Measurements from ENCODE around the gene CARD10. TPM values are rescaled to one million over a fixed set of nuclear protein-coding genes. Genes with fewer than 3 reads are reported as not detected.
"Not testable (repeated sequence)": the region's sequence is repeated elsewhere in the genome, so short reads cannot be mapped to it uniquely, and the experiment has no call there.

Gene CARD10
- total RNA-seq, 5 donors from 2014 or later (not counting 1 experiment from before 2014, with no cell fraction given), result 0.44 to 0.79 (median 0.52) TPM; not detected in 1

GRCh38 chr22:37555029-37555428 lies 35.8 kb upstream of the CARD10 start:
- Histone ChIP-seq H3K4me1 (ENCODE audit: control insufficient read depth in 1 of 2, extremely low read depth in 1 of 2, insufficient read depth in 2 of 2, low read length in 2 of 2) (peaks cover 0 to 6% of the 10 kb centered on the region in 2 experiments), H3K36me3 (ENCODE audit: control insufficient read depth in 2 of 2, extremely low read depth in 1 of 2, insufficient read depth in 1 of 2, low read length in 1 of 2) (no peaks in the 10 kb centered on the region), H3K27me3 (replicated peaks in 1 of 2; ENCODE audit: control insufficient read depth in 2 of 2, extremely low read depth in 1 of 2, insufficient read depth in 2 of 2, low read length in 1 of 2) (peaks cover 0 to 63% of the 10 kb centered on the region in 2 experiments), H3K4me3 (ENCODE audit: control insufficient read depth in 1 of 2, extremely low read depth in 1 of 2, low read length in 1 of 2) (no peak overlapping the region), H3K9me3 (no peaks in the 10 kb centered on the region), H3K27ac (ENCODE audit: low read length) (no peak overlapping the region)
- H3K4me1 Mint-ChIP-seq, result peaks cover 2 to 11% (median 4%) of the 10 kb centered on the region in 3 donors
- no peak overlapping the region for H3K27ac Mint-ChIP-seq
- H3K9me3 Mint-ChIP-seq, result no peaks in the 10 kb centered on the region
- ATAC-seq (replicated peaks in 1 of 4), result no peak
- H3K4me3 Mint-ChIP-seq, result no peak overlapping the region
- peaks cover 25 to 44% of the 10 kb centered on the region in 2 donors for H3K27me3 Mint-ChIP-seq
- POLR2A ChIA-PET, result interaction anchor here (0.7 kb wide), 2 partner anchors 47 to 260 kb away, joined by 6 to 7 read pairs; no protein-coding TSS in a partner anchor
- no peak for DNase-seq
- CTCF ChIA-PET, result no interaction called here
- no peaks in the 10 kb centered on the region for H3K36me3 Mint-ChIP-seq

- ChIA-PET POLR2A (no interaction called here), CTCF (no interaction called here)
- peaks cover 0 to 2% of the 10 kb centered on the region in 2 experiments for H3K4me1 ChIP-seq (ENCODE audit: control insufficient read depth in 1 of 2, extremely low read depth in 1 of 2, insufficient read depth in 2 of 2, low read length in 2 of 2)
- H3K9me3 Mint-ChIP-seq, result no peaks in the 10 kb centered on the region
- WGBS (ENCODE audit: insufficient coverage), result 82% methylated on average over 9 of the region's 9 CpGs
- no peak overlapping the region for H3K4me3 ChIP-seq (ENCODE audit: control insufficient read depth in 1 of 2, extremely low read depth in 1 of 2, low read length in 1 of 2)
- H3K27ac Mint-ChIP-seq, result no peak overlapping the region
- H3K27me3 ChIP-seq (replicated peaks in 1 of 2; ENCODE audit: control insufficient read depth in 2 of 2, extremely low read depth in 1 of 2, insufficient read depth in 2 of 2, low read length in 1 of 2), result peaks cover 0 to 55% of the 10 kb centered on the region in 2 experiments
- H3K27ac ChIP-seq (ENCODE audit: low read length), result no peak overlapping the region
- H3K4me1 Mint-ChIP-seq, result peaks cover 0 to 7% (median 4%) of the 10 kb centered on the region in 3 donors
- DNase-seq (no peak), ATAC-seq (replicated peaks in 1 of 4) (no peak)
- peaks cover 20 to 33% of the 10 kb centered on the region in 2 donors for H3K27me3 Mint-ChIP-seq
- no peaks in the 10 kb centered on the region for H3K36me3 Mint-ChIP-seq
- no peaks in the 10 kb centered on the region for H3K9me3 ChIP-seq
- no peak overlapping the region for H3K4me3 Mint-ChIP-seq
- H3K36me3 ChIP-seq (ENCODE audit: control insufficient read depth in 2 of 2, extremely low read depth in 1 of 2, insufficient read depth in 1 of 2, low read length in 1 of 2), result no peaks in the 10 kb centered on the region
Measured at GRCh38 chr22:37553725-37554124, 34.5 kb upstream of the CARD10 start.

- ATAC-seq (replicated peaks in 1 of 4), result no peak
- peaks cover 0 to 7% (median 4%) of the 10 kb centered on the region in 3 donors for H3K4me1 Mint-ChIP-seq
- CTCF ChIA-PET, result interaction anchor here (0.6 to 1.0 kb wide), 2 partner anchors 15 to 792 kb away, joined by 3 to 5 read pairs; no protein-coding TSS in a partner anchor
Measured at GRCh38 chr22:37552524-37553163, 33.4 kb upstream of the CARD10 start.

GRCh38 chr22:37551981-37552380 lies 32.8 kb upstream of the CARD10 start:
- DNase-seq (no peak), ATAC-seq (replicated peaks in 1 of 4) (no peak)
- 85% methylated on average over 6 of the region's 6 CpGs for WGBS (ENCODE audit: insufficient coverage)
- peaks cover 0 to 49% of the 10 kb centered on the region in 2 experiments for H3K27me3 ChIP-seq (replicated peaks in 1 of 2; ENCODE audit: control insufficient read depth in 2 of 2, extremely low read depth in 1 of 2, insufficient read depth in 2 of 2, low read length in 1 of 2)
- Mint-ChIP-seq H3K36me3 (no peaks in the 10 kb centered on the region), H3K4me1 (peaks cover 0 to 5% (median 4%) of the 10 kb centered on the region in 3 donors), H3K27me3 (peaks cover 18 to 23% of the 10 kb centered on the region in 2 donors), H3K27ac (no peak overlapping the region), H3K9me3 (no peaks in the 10 kb centered on the region), H3K4me3 (no peak overlapping the region)
- H3K4me3 ChIP-seq (ENCODE audit: control insufficient read depth in 1 of 2, extremely low read depth in 1 of 2, low read length in 1 of 2), result no peak overlapping the region
- no peaks in the 10 kb centered on the region for H3K36me3 ChIP-seq (ENCODE audit: control insufficient read depth in 2 of 2, extremely low read depth in 1 of 2, insufficient read depth in 1 of 2, low read length in 1 of 2)
- CTCF ChIA-PET, result interaction anchor here (0.6 to 1.0 kb wide), 2 partner anchors 16 to 793 kb away, joined by 3 to 5 read pairs; no protein-coding TSS in a partner anchor
- POLR2A ChIA-PET, result no interaction called here
- peaks cover 0 to 2% of the 10 kb centered on the region in 2 experiments for H3K4me1 ChIP-seq (ENCODE audit: control insufficient read depth in 1 of 2, extremely low read depth in 1 of 2, insufficient read depth in 2 of 2, low read length in 2 of 2)
- H3K9me3 ChIP-seq, result no peaks in the 10 kb centered on the region
- H3K27ac ChIP-seq (ENCODE audit: low read length), result no peak overlapping the region

More at GRCh38 chr22:37552524-37553163, 33.4 kb upstream of the CARD10 start:
- Histone ChIP-seq H3K27ac (ENCODE audit: low read length) (no peak overlapping the region), H3K36me3 (ENCODE audit: control insufficient read depth in 2 of 2, extremely low read depth in 1 of 2, insufficient read depth in 1 of 2, low read length in 1 of 2) (no peaks in the 10 kb centered on the region), H3K27me3 (replicated peaks in 1 of 2; ENCODE audit: control insufficient read depth in 2 of 2, extremely low read depth in 1 of 2, insufficient read depth in 2 of 2, low read length in 1 of 2) (peaks cover 0 to 55% of the 10 kb centered on the region in 2 experiments), H3K4me1 (ENCODE audit: control insufficient read depth in 1 of 2, extremely low read depth in 1 of 2, insufficient read depth in 2 of 2, low read length in 2 of 2) (peaks cover 0 to 2% of the 10 kb centered on the region in 2 experiments), H3K4me3 (ENCODE audit: control insufficient read depth in 1 of 2, extremely low read depth in 1 of 2, low read length in 1 of 2) (no peak overlapping the region), H3K9me3 (no peaks in the 10 kb centered on the region)
- DNase-seq, result no peak
- Mint-ChIP-seq H3K27ac (no peak overlapping the region), H3K27me3 (peaks cover 20 to 29% of the 10 kb centered on the region in 2 donors), H3K9me3 (no peaks in the 10 kb centered on the region), H3K36me3 (no peaks in the 10 kb centered on the region), H3K4me3 (no peak overlapping the region)
- POLR2A ChIA-PET, result no interaction called here
- 77% methylated on average over 13 of the region's 16 CpGs for WGBS (ENCODE audit: insufficient coverage)

- H3K36me3 ChIP-seq (ENCODE audit: control insufficient read depth in 2 of 2, extremely low read depth in 1 of 2, insufficient read depth in 1 of 2, low read length in 1 of 2); H3K27ac Mint-ChIP-seq; DNase-seq; CTCF ChIA-PET; ATAC-seq (replicated peaks in 1 of 4); POLR2A ChIA-PET; H3K4me1 Mint-ChIP-seq; H3K9me3 ChIP-seq; H3K9me3 Mint-ChIP-seq; H3K4me3 ChIP-seq (ENCODE audit: control insufficient read depth in 1 of 2, extremely low read depth in 1 of 2, low read length in 1 of 2); H3K4me1 ChIP-seq (ENCODE audit: control insufficient read depth in 1 of 2, extremely low read depth in 1 of 2, insufficient read depth in 2 of 2, low read length in 2 of 2); H3K4me3 Mint-ChIP-seq; H3K27ac ChIP-seq (ENCODE audit: low read length); H3K36me3 Mint-ChIP-seq: not testable (repeated sequence)
- H3K27me3 Mint-ChIP-seq, result peaks cover 10 to 16% of the 10 kb centered on the region in 2 donors
- 86% methylated on average over 9 of the region's 9 CpGs for WGBS (ENCODE audit: insufficient coverage)
- peaks cover 0 to 47% of the 10 kb centered on the region in 2 experiments for H3K27me3 ChIP-seq (replicated peaks in 1 of 2; ENCODE audit: control insufficient read depth in 2 of 2, extremely low read depth in 1 of 2, insufficient read depth in 2 of 2, low read length in 1 of 2)
Measured at GRCh38 chr22:37550921-37551320, 31.7 kb upstream of the CARD10 start.

- no peaks in the 10 kb centered on the region for H3K9me3 ChIP-seq
- ChIA-PET POLR2A (no interaction called here), CTCF (interaction anchor here (0.6 to 1.0 kb wide), 2 partner anchors 12 to 260 kb away, joined by 3 to 11 read pairs; no protein-coding TSS in a partner anchor)
- peaks cover 0 to 15% of the 10 kb centered on the region in 2 experiments for H3K4me1 ChIP-seq (ENCODE audit: control insufficient read depth in 1 of 2, extremely low read depth in 1 of 2, insufficient read depth in 2 of 2, low read length in 2 of 2)
- Mint-ChIP-seq H3K27ac (no peak overlapping the region), H3K9me3 (no peaks in the 10 kb centered on the region), H3K27me3 (peaks cover 7 to 14% of the 10 kb centered on the region in 2 donors), H3K4me3 (no peak overlapping the region), H3K4me1 (peaks cover 6 to 9% (median 7%) of the 10 kb centered on the region in 3 donors), H3K36me3 (no peaks in the 10 kb centered on the region)
- no peak for ATAC-seq (replicated peaks in 1 of 4)
- no peaks in the 10 kb centered on the region for H3K36me3 ChIP-seq (ENCODE audit: control insufficient read depth in 2 of 2, extremely low read depth in 1 of 2, insufficient read depth in 1 of 2, low read length in 1 of 2)
- peaks cover 0 to 52% of the 10 kb centered on the region in 2 experiments for H3K27me3 ChIP-seq (replicated peaks in 1 of 2; ENCODE audit: control insufficient read depth in 2 of 2, extremely low read depth in 1 of 2, insufficient read depth in 2 of 2, low read length in 1 of 2)
- H3K27ac ChIP-seq (ENCODE audit: low read length), result no peak overlapping the region
- H3K4me3 ChIP-seq (ENCODE audit: control insufficient read depth in 1 of 2, extremely low read depth in 1 of 2, low read length in 1 of 2), result no peak overlapping the region
- WGBS (ENCODE audit: insufficient coverage), result 65% methylated on average over 4 of the region's 5 CpGs
- DNase-seq, result no peak
Measured at GRCh38 chr22:37549704-37550059, 30.5 kb upstream of the CARD10 start.

All from T-cell (primary cell).